ENCODE results near the gene CDADC1.

The CDADC1 gene

DNA sequence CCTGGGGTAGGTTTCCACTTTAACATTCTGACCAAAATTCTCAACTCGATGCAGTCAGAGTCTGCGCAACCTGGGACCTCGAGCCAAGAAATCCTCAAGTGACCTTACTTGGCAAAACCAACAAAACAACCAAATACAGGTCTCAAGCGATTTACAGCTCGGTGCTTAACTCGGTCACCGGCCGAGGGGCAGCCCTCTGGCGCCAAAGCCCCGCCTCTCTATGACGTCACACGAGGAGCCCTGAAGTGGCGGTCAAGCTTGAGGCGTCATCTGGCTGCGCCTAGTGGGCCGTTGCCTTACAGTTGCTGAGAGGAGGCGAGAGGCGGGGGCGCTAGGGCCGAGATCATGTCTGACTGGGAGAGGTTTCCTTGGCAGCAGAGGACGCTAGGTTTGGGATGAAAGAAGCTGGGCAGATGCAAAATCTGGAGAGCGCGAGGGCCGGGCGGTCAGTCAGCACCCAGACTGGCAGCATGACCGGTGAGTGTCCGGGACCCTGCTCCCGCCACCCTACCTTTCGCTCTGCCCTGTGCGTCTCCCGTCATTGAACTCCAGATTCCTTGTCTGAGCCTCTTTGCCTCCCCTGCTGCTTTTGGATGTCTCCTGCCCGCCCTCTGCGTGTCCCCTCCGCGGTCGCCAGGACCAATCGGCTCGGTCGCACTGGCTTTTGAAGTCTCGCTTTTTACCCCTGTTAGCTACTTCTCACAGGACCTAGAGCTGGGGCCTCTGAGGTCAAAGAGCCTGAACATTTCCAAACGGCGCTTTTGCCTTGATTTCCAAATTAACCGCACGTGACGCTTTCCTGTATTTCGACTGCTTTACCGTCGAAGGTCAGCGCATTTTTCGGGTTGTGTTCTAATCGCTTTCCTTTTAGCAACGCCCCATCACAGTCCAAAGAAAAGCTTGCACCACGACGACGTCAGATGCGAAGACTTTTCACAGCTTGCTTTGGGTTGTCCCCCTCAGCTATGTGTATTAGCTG, at the start of gene CDADC1:
CDADC1 (plus strand) TSS at position 283 of the 979 bp plus-strand sequence; CDS start at position 396, 113 bp downstream.
- peak; percentile 95 for DNase-seq

GRCh38 chr13:49206641-49207040, 41.1 kb upstream of the CDADC1 start:
- DNase-seq = no peak

- DNase-seq = no peak
Observed at GRCh38 chr13:49208619-49209018, 39.1 kb upstream of the CDADC1 start.

DNA sequence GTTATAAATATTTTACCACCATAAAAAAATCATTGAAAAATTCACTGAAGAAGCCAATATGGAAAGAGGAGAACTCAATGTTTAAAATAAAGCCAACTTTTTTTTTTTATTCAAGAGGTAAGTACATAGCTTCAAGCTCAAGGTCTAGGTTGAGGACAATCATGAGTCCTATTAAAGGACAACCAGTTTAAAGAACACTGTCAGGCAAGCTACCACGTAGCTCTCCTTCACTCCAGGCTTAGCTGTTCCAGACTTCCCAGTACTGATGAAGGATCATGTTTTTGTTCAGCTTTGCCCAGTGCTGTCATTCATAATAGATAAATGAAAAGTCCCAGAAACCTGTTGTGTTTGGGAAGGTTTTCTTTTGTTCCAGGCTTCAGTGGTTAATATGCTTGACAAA, 37.6 kb upstream of the CDADC1 start:
- DNase-seq = no peak

DNA sequence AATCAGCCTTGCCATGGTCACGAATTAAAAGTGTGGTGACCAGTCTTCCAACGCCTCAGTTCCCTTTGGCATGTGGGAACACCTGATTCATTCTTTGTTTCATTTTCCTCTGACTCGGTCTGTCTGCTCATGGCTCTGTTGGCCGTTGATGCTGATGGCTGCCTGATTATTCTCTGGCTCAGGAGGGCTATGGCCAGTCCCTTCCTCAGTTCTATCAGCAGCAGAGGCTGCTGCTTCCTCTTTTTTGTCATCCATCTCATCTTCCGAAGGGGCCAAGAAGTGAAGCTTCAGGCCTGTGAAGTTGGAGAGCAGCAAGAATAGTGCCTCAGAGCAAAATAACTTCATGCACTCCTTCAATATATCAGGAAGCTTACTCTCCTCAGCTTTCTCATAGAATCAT, 37.1 kb upstream of the CDADC1 start:
- no peak for DNase-seq

- DNase-seq = no peak
Observed at GRCh38 chr13:49213539-49213938, 34.2 kb upstream of the CDADC1 start.

GRCh38 chr13:49213997-49214916, 33.5 kb upstream of the CDADC1 start:
- DNase-seq = no peak

- no peak for DNase-seq
Observed at GRCh38 chr13:49214917-49215376, 32.8 kb upstream of the CDADC1 start.

DNA sequence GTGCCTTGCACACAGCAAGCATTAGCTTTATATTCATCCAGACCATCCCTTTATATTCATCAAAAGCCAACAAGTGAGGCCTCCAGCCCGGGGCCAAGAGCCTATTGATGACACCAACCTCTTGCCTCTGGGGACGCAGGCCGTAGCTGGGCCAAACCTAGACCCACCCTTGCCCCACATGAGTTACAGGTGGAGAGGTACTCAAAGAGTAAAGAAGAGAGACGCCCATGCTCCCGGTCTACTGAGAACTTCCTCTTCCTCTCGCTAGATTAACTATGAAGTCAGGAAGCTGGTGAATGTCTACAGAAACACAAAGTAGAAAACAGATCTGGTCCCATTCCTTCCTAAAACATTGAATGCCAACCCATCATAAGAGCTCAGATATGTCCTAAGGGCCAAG, 31.4 kb upstream of the CDADC1 start:
- DNase-seq = no peak

DNA sequence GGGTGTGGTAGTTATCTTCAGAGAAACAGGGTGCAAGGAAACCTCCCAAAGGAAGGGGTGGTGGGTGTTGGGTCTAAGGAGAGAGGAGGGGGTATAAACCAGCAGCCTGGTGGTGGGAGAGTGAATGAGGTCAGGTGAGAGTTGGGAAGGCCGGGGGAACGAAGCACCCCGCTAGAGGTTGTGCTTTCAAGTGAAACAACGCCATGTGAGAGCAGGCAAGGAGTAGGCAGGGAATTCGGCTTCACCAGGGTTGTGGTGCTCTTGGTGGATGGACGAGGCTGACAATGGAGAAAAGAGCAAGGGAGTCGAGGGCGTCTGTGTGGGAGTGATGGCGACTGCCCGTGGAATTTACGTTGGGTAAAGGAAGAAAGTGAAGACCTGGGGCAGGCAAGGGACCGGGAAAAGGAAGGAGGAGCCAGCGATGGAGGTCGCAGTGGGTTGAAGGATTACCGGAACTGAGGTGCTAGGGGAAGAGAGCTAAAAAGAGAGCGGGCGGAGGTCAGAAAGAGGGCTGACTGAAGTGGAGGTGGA, 29.7 kb upstream of the CDADC1 start:
- peak; percentile 7 for DNase-seq

GRCh38 chr13:49218493-49219051, 29.2 kb upstream of the CDADC1 start:
- peak; percentile 60 for DNase-seq

DNA sequence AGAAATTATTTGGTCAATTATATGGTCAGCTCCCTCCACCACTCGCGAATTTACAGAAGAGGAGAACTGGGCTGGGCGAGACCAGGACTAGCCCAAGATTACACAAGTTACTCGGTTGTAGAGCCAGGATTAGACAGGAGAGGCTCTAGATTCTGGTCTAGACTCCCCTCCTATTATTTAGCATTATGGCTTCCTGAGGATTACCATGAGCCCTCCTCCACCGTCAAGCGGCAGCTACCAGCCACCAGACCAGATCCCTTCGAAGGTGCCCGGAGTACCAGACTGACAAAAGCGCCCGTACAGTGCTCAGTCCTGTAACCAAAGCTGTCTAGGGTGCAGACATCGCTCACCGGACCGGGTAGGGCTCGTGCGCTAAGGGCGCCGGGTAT, 28.1 kb upstream of the CDADC1 start:
- DNase-seq = peak; percentile 68

GRCh38 chr13:49220036-49220855, 27.5 kb upstream of the CDADC1 start, which contains the start of gene MLNR:
TSS of gene MLNR (plus strand) at chr13:49220338. CDS start at chr13:49220338, 0 bp downstream.
- peak; percentile 75 for DNase-seq

DNA sequence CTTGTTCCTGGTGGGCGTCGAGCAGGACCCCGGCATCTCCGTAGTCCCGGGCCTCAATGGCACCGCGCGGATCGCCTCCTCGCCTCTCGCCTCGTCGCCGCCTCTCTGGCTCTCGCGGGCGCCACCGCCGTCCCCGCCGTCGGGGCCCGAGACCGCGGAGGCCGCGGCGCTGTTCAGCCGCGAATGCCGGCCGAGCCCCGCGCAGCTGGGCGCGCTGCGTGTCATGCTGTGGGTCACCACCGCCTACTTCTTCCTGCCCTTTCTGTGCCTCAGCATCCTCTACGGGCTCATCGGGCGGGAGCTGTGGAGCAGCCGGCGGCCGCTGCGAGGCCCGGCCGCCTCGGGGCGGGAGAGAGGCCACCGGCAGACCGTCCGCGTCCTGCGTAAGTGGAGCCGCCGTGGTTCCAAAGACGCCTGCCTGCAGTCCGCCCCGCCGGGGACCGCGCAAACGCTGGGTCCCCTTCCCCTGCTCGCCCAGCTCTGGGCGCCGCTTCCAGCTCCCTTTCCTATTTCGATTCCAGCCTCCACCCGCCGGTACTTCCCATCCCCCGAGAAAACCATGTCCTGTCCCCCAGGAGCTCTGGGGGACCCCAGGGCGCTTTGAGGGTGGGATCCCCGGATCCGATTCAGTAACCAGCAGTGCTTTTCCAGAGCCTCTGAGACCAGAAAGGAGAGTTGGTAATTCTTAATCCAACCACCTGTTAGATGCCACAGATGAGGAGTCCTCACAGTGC, 26.7 kb upstream of the CDADC1 start:
- DNase-seq = peak; percentile 67

- no peak for DNase-seq
Observed at GRCh38 chr13:49221590-49221965, 26.1 kb upstream of the CDADC1 start.

DNA sequence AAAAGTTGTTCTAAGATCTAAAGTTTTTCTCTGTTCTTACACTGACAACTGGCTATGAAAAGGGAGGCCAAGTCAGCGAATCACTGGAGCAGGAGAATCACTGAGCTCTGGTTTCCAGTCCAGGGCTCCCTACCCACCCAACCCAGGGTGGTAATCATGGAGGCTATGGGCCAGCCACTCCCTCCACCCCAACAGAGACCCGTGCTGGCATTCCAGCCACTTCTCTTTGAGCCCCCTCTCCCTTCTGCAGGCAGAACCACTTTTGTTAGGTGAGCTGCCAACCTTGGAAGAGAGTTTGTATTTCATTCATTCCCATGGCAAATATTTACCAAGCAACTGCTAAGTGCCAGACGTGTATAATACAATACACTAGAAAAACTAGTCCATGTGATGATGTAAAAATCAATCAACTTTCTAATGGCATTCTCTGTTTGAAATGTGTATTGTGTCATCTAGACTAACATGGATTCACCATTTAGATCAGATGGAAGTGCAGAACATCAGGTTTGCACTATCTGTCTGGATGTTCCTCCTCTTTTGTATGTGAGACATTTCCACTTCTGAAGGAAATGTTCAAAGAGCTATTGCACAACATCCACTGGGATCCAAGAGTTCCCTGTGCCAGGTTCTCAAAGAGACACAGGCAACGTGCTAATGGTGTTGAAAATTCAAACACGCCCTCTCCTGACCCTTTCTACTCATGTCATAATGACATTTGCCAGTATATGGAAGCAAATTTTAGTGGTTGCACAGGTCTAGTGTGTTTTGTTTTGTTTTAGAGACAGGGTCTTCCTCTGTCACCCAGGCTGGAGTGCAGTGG, 22.3 kb upstream of the CDADC1 start:
- no peak for DNase-seq

DNA sequence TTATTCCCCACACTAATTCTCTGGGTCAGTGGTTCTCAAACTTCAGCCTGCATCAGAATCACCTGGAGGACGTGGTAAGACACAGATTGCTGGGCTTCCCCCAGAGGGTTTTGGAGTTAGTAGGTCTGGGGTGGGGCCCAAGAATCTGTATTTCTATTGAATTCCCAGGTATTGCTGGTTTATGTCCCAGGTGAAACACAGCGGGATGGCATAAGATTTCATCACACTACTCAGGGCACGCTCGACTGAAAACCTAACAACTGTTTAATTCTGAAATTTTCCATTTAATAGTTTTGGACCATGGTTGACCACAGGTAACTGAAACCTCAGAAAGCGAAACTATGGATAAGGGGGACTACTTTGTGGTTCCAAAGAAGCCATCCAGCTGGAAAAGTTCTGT, 21.1 kb upstream of the CDADC1 start:
- DNase-seq = no peak

DNA sequence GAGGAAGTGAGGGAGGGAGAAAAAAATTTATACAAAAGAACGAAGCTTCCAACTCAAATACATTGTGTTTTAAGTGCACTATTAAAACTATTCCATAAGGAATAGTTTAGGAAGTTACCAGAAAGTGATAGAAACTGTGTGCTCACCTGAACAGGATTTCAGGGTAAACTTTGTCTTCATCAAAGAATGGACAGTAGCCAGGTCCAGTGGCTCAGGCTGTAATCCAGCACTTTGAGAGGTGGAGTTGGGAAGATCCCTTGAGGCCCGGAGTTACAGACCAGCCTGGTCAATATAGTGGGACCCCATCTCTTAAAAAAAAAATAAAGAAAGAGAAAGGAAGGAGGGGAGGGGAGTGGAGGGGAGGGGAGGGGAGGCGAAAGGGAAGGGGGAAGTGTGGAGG, 13.0 kb upstream of the CDADC1 start:
- DNase-seq = no peak

GRCh38 chr13:49235856-49236431, 11.8 kb upstream of the CDADC1 start:
- DNase-seq = no peak

- DNase-seq = no peak
Observed at GRCh38 chr13:49238621-49239020, 9.1 kb upstream of the CDADC1 start.
